ENCODE measurements around the gene PTCD2.

- TF ChIP-seq, protein P1, sequence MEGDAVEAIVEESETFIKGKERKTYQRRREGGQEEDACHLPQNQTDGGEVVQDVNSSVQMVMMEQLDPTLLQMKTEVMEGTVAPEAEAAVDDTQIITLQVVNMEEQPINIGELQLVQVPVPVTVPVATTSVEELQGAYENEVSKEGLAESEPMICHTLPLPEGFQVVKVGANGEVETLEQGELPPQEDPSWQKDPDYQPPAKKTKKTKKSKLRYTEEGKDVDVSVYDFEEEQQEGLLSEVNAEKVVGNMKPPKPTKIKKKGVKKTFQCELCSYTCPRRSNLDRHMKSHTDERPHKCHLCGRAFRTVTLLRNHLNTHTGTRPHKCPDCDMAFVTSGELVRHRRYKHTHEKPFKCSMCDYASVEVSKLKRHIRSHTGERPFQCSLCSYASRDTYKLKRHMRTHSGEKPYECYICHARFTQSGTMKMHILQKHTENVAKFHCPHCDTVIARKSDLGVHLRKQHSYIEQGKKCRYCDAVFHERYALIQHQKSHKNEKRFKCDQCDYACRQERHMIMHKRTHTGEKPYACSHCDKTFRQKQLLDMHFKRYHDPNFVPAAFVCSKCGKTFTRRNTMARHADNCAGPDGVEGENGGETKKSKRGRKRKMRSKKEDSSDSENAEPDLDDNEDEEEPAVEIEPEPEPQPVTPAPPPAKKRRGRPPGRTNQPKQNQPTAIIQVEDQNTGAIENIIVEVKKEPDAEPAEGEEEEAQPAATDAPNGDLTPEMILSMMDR (IDR thresholded peaks at IDR 0.05) = no peak
- no peak for TF ChIP-seq POLR2A (IDR thresholded peaks at IDR 0.05)
Measured at GRCh38 chr5:72325566-72326305, 5.6 kb downstream of the PTCD2 start.

All from right lobe of liver (tissue), 4 donors.